T-helper 2 cell treated with Interferon-gamma antibody and Interleukin-4, amounts not matched to agents 5 μg/mL and 100 μg/mL, for 36 hours (primary cell): ENCODE data around the gene DDAH1.
"Not testable (repeated sequence)": the region's sequence is repeated elsewhere in the genome, so short reads cannot be mapped to it uniquely, and the experiment has no call there.

Source experiments
- DNase-seq: peaks from one replicate; pipeline ENCODE4 v3.0.0; 2021; ENCODE audit warnings: low spot score
- H3K27ac Mint-ChIP-seq: one replicate; pipeline ENCODE4 v1.8.0; 2021; ENCODE audit warnings: mild to moderate bottlenecking, mixed read lengths
- H3K27me3 Mint-ChIP-seq: one replicate; pipeline ENCODE4 v1.8.0; 2021; ENCODE audit warnings: low read depth, mixed read lengths
- H3K36me3 Mint-ChIP-seq: one replicate; pipeline ENCODE4 v1.8.0; 2021; ENCODE audit warnings: low read depth, mixed read lengths
- H3K4me1 Mint-ChIP-seq: one replicate; pipeline ENCODE4 v1.8.0; 2021; ENCODE audit warnings: low read depth, mixed read lengths
- H3K4me3 Mint-ChIP-seq: one replicate; pipeline ENCODE4 v1.8.0; 2022; ENCODE audit warnings: mild to moderate bottlenecking, moderate library complexity, mixed read lengths
- H3K9me3 Mint-ChIP-seq: one replicate; pipeline ENCODE4 v1.8.0; 2021; ENCODE audit warnings: mixed read lengths

DDAH1 gene

DNA sequence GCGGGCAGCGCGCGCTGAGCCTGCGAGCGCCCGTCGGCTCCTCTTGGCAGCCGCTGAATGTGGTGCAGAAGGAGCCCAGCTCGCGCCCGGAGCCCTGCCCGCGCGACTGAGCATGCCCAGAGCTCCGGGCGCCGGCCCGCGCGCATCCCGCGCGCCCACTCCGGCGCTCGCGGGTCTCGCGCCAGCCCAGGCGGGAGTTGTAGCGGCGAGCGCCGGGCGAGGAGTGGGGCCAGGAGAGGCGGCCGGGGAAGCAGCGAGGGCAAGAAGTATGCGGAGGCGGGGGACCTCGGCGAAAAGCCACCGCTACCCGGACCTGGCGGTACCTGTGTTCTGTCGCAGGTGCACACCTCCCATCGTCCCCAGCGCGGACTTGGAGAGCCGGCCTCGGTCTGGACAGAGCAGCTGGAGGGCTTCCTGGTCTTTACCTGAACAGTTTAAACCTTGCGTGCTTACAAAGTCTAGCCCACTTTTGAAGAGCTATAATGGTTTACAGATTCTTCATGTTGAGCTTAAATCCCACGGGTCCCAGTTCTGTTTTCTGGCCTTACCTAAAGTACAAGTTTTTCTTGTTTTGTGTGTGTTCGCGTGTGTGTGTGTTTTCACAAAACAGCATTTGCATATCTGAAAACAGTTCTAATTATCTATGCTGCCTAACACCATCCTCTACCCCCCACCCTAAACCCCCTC is at the start of gene DDAH1:
TSS of gene DDAH1 (minus strand) at position 61 of the 687 bp plus-strand sequence. CDS start 114 bp downstream, outside the sequence.
- H3K27ac Mint-ChIP-seq, result no peak within 1 kb of the TSS
- no peaks in the 10 kb centered on the region for H3K36me3 Mint-ChIP-seq
- H3K9me3 Mint-ChIP-seq, result no peaks in the 10 kb centered on the region
- H3K4me3 Mint-ChIP-seq, result peak within 1 kb of the TSS; percentile 41
- H3K27me3 Mint-ChIP-seq, result peaks cover 62% of the 10 kb centered on the region
- DNase-seq, result no peak
- H3K4me1 Mint-ChIP-seq, result no peaks in the 10 kb centered on the region

DNA sequence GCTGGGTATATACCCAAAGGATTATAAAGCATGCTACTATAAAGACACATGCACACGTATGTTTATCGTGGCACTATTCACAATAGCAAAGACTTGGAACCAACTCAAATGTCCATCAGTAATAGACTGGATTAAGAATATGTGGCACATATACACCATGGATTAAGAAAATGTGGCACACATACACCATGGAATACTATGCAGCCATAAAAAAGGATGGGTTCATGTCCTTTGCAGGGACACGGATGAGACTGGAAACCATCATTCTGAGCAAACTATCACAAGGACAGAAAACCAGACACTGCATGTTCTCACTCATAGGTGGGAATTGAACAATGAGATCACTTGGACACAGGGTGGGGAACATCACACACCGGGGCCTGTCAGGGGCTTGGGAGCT is 49.0 kb upstream of the DDAH1 start:
- not testable (repeated sequence) for DNase-seq, H3K9me3 Mint-ChIP-seq, H3K27ac Mint-ChIP-seq, H3K36me3 Mint-ChIP-seq, H3K4me3 Mint-ChIP-seq, H3K27me3 Mint-ChIP-seq, H3K4me1 Mint-ChIP-seq

DNA sequence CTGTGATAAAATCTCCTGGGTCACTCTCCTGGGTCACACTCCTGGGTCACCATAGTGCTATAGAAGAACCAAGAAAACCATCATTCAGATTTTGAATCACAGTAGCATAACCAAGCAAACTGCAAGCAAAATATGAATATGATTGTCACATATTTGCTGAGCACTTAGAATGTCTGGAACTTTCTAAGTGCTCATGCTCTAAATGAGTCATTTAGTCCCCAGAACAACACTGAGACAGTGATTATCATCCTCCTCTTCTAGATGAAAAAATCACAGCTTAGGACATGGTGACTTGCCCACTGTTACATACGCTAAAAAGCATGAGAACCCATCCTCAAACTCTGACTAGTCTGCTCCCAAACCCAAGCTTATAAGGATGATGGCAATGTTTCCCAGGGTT is 39.5 kb upstream of the DDAH1 start:
- H3K27ac Mint-ChIP-seq, result no peak overlapping the region
- no peaks in the 10 kb centered on the region for H3K4me1 Mint-ChIP-seq
- H3K27me3 Mint-ChIP-seq, result peaks cover 6% of the 10 kb centered on the region
- H3K36me3 Mint-ChIP-seq, result no peaks in the 10 kb centered on the region
- no peak overlapping the region for H3K4me3 Mint-ChIP-seq
- no peak for DNase-seq
- no peaks in the 10 kb centered on the region for H3K9me3 Mint-ChIP-seq

DNA sequence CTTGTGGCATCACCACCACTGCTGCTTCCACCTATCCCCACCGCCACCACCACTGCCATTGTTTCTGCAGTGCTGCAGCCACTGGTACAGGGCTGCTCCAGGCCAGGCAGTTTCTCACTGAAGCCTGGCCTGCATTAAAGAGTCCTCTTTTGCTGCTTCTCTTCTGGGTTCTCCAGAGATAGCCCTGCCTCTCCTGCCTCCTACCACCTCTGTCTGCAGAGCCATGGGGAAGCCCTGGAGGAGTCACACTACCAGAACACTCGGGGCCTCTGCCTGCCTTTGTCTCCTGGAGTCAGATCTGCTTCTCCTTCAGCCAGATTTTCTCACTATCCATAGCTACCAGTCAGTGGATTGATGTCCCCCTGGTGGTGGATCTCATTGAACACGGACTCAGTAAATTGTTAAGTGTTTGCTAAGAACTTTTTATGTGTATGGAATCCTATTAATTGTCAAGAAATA is 37.7 kb upstream of the DDAH1 start:
- H3K36me3 Mint-ChIP-seq, result no peaks in the 10 kb centered on the region
- H3K9me3 Mint-ChIP-seq, result no peaks in the 10 kb centered on the region
- no peak for DNase-seq
- H3K4me1 Mint-ChIP-seq, result no peaks in the 10 kb centered on the region
- no peak overlapping the region for H3K4me3 Mint-ChIP-seq
- H3K27me3 Mint-ChIP-seq, result peaks cover 6% of the 10 kb centered on the region
- no peak overlapping the region for H3K27ac Mint-ChIP-seq

DNA sequence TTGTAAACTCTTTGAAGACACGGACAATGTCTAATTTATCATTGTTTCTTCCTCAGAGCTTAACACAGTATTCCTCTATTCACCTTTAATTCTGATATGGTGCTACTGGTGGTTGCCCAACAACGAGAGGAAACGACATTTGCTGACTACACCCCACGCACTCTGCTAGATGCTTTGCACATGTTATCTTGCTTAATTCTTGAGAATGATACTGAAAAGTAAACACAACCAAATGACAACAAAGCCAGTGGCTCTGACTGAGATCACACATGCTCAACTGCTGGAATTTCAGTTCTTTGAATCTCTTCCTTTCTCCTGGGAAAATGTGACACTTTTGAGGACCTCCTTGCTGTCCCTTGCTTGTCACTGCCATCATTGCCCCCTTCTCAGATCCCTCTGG is 37.2 kb upstream of the DDAH1 start:
- no peak for DNase-seq
- no peaks in the 10 kb centered on the region for H3K9me3 Mint-ChIP-seq
- peaks cover 6% of the 10 kb centered on the region for H3K27me3 Mint-ChIP-seq
- no peak overlapping the region for H3K27ac Mint-ChIP-seq
- no peak overlapping the region for H3K4me3 Mint-ChIP-seq
- no peaks in the 10 kb centered on the region for H3K4me1 Mint-ChIP-seq
- no peaks in the 10 kb centered on the region for H3K36me3 Mint-ChIP-seq

DNA sequence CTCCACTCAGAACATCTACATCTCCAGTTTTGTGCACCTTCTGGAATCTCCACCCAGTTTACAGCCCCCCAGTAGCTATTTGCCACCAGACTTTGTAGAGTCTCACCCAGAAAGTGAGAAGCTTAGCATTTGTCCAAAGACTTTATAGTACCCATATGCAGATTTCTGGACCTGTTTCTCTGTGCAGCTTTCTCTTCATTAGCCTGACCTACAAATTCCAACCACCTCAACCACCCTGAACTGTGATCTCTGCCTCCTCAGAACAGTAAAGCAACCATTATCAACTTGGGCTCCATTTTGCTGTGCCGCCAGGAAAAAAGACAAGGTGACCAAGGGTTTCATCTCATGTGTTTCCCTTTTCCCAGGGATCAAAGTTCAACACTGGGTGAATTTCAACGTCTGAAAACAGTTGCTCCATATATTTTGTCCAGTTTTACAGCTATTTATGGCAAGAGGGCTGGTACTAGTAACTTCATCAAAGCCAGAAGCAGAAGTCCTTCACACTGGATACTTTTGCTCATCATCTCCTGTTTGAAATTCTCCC is 36.5 kb upstream of the DDAH1 start:
- Mint-ChIP-seq H3K9me3 (no peaks in the 10 kb centered on the region), H3K36me3 (no peaks in the 10 kb centered on the region), H3K27ac (no peak overlapping the region), H3K4me3 (no peak overlapping the region), H3K27me3 (peaks cover 6% of the 10 kb centered on the region), H3K4me1 (no peaks in the 10 kb centered on the region)
- no peak for DNase-seq

DNA sequence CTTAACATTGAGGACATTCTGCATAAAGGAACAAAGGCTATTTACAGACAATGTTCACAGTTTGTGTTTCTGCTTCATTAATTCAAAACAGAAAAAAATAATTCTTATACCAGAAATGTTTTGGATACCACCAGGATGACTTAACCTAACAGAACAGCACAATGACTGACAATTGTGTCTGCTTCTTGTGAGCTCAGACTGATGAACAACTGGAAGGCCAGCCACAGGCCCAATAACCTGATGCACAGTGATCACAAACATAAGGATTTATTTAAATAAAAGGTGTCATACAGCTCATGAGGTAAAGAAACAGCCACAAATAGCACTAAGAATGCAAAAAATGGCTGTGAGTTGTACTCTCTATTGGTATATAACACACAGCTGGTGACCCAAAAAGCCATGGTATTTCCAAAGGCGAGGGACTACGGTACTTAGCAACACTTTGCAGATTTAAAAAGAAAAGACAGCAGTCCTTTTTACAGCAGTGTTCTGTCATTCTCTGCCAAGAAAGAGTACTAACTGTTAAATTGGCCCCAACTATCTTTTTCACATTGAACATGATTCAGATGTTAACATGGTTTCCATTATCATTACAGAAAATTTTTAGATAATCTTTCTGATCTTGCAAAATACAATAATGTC is 32.1 kb upstream of the DDAH1 start:
- Mint-ChIP-seq H3K4me1 (no peaks in the 10 kb centered on the region), H3K27me3 (peaks cover 14% of the 10 kb centered on the region), H3K27ac (no peak overlapping the region), H3K9me3 (no peaks in the 10 kb centered on the region), H3K36me3 (no peaks in the 10 kb centered on the region), H3K4me3 (no peak overlapping the region)
- DNase-seq, result no peak

DNA sequence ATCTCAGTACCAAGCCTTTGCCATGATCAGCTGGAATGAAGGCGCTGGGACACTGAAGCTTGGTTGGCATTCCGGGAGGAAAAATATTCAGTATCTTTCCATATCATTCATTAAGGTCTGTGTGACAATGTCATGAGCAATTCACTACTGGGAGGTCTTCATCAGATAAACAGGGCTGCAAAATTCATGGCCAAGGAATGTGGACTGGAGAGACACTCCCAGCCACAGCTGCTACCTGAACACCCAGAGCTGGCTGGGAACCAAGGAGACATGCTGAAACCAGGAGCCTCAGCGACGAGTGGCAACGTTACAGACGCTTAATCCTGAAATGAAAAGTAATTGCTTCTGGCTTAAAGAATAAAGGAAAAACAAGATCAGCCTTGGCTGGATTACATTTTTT is 30.6 kb upstream of the DDAH1 start:
- Mint-ChIP-seq H3K27ac (no peak overlapping the region), H3K4me3 (no peak overlapping the region), H3K4me1 (no peaks in the 10 kb centered on the region), H3K9me3 (no peaks in the 10 kb centered on the region), H3K27me3 (peaks cover 13% of the 10 kb centered on the region), H3K36me3 (no peaks in the 10 kb centered on the region)
- no peak for DNase-seq

DNA sequence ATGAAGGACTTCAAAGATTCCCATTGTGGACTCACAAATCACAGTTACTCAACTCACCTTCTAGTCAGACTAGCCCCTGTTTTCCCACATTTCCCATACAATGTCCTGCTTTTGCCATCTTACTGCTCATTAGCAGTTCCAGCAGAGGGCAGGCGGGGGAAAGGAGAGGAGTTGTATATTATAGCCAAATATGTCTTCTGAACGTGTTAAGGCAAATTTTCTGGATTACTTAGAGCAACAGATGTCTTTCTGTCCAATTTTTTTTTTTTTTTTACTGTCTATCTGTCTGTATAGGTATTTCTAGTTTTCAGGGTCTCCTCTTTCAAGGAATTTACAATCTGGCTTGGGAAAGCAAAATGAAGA is 29.9 kb upstream of the DDAH1 start:
- no peak for DNase-seq
- H3K4me3 Mint-ChIP-seq, result no peak overlapping the region
- H3K27ac Mint-ChIP-seq, result no peak overlapping the region
- no peaks in the 10 kb centered on the region for H3K4me1 Mint-ChIP-seq
- no peaks in the 10 kb centered on the region for H3K9me3 Mint-ChIP-seq
- peaks cover 8% of the 10 kb centered on the region for H3K27me3 Mint-ChIP-seq
- no peaks in the 10 kb centered on the region for H3K36me3 Mint-ChIP-seq

DNA sequence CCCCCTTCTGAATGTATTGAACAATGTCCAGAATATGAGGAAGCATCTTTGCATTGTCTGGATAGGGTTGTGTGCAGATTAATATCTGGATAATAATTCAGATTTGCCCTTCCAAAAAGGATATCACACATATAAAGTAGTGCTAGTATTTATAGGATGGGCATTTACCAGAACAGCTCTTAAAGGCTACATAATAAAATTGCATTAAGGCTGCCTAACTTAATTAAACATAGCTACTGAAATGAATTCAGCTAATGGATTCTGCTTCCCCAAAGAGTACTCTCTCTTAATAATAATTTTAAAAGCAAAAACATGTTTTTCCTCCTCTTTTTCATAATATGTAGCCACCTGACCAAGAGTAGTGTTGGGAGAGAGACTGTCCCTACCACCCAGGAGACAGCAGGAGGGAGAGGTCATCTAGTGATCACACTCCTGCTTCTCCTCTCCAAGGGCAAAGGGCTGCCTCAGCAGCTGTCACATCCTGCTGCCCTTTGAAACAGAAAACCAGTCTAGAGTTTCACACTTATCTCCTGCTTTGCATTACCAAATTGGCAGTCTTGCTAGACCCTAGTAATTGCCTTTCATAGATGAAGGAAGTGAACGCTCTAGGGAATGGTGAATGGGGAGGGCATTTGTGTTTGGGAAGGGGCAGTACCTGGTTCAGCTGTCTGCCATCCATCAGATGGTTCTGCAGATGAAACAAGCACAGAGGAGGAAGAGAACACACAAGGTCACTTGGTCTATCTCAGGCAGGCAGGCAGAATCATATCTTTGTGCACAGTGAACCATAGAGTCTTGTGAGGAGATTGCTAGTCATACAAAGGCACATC is 29.3 kb upstream of the DDAH1 start:
- Mint-ChIP-seq H3K9me3 (no peaks in the 10 kb centered on the region), H3K36me3 (no peaks in the 10 kb centered on the region), H3K27ac (no peak overlapping the region), H3K4me3 (no peak overlapping the region), H3K4me1 (no peaks in the 10 kb centered on the region), H3K27me3 (peaks cover 10% of the 10 kb centered on the region)
- no peak for DNase-seq

DNA sequence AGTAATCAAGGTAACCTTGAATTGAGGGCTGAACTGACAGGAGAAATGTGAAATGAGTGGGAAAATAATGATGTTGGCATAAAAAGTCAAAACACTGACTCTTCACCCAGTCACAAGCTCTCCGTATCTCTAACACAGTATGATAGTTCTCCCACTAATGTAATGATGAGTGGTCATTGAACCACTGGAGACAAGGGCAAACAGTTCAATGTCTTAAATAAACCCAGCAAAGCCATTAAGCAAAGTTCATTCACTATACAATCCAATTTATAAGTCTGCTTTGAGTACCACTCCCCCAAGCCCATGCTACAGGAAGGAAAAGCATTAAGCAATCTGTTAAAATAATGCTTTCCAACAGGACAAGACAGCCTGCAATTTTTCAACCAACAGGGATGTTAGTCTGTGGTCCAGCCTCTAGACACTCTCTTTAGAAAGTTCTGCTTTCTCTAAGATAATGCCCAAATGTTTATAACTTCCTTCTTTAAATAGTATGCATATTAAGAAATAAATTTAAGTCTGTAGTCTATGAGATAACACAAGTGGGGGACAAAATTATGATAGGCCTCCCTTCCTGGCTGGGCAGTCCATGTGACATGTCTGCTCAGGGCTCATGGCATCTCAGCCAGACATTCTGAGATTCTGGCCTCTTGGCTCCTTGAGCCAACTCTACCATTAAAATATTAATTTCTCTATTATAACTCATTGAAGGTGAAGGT is 25.5 kb upstream of the DDAH1 start:
- Mint-ChIP-seq H3K27me3 (peaks cover 18% of the 10 kb centered on the region), H3K4me3 (no peak overlapping the region), H3K36me3 (no peaks in the 10 kb centered on the region), H3K9me3 (no peaks in the 10 kb centered on the region), H3K4me1 (no peaks in the 10 kb centered on the region), H3K27ac (no peak overlapping the region)
- DNase-seq, result no peak

DNA sequence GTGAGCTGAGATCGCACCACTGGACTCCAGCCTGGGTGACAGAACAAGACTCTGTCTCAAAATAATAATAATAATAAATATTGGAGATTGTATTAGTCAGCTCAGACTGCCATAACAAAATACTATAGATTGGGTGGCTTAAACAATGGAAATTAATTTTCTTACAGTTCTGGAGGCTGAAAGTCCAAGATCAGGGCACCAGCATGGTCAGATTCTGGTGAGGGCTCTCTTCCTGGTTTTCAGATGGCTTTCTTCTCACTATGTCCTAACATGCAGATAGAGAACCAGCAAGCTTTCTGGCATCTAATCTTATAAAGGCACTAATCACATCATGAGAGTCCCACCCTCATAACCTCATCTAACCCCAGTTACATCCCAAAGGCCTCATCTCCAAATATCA is 23.2 kb upstream of the DDAH1 start:
- DNase-seq, result no peak
- H3K4me1 Mint-ChIP-seq, result no peaks in the 10 kb centered on the region
- H3K9me3 Mint-ChIP-seq, result no peaks in the 10 kb centered on the region
- peaks cover 10% of the 10 kb centered on the region for H3K27me3 Mint-ChIP-seq
- no peak overlapping the region for H3K27ac Mint-ChIP-seq
- H3K4me3 Mint-ChIP-seq, result no peak overlapping the region
- no peaks in the 10 kb centered on the region for H3K36me3 Mint-ChIP-seq

DNA sequence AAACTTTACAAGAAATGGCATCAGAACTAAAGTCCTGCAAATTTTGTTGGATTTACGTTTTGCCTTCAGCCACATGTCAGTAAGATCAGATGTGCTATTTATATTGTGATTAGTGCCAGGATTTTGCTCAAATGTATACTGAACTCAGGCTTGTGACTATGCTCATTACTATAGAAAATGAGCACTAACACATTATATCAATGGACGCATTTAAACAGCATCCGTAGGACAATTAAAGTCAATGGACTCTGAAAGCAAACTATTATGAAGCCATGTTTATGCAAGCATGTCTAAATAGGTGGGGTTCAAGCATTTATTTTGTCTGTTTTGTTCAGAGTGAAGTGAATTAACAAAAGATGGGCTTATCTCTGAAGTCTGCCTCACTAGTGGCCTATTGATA is 20.6 kb upstream of the DDAH1 start:
- H3K9me3 Mint-ChIP-seq, result no peaks in the 10 kb centered on the region
- H3K4me1 Mint-ChIP-seq, result no peaks in the 10 kb centered on the region
- no peak overlapping the region for H3K27ac Mint-ChIP-seq
- DNase-seq, result no peak
- H3K27me3 Mint-ChIP-seq, result peaks cover 10% of the 10 kb centered on the region
- no peaks in the 10 kb centered on the region for H3K36me3 Mint-ChIP-seq
- H3K4me3 Mint-ChIP-seq, result no peak overlapping the region
